ENCODE measurements around the gene MRAP2. TPM values are rescaled to one million over a fixed set of nuclear protein-coding genes. Genes with fewer than 3 reads are reported as not detected.
"Not testable (repeated sequence)": the region's sequence is repeated elsewhere in the genome, so short reads cannot be mapped to it uniquely, and the experiment has no call there.

The MRAP2 gene
- total and polyA plus RNA-seq, 7 experiments from 2014 or later: not detected

DNA sequence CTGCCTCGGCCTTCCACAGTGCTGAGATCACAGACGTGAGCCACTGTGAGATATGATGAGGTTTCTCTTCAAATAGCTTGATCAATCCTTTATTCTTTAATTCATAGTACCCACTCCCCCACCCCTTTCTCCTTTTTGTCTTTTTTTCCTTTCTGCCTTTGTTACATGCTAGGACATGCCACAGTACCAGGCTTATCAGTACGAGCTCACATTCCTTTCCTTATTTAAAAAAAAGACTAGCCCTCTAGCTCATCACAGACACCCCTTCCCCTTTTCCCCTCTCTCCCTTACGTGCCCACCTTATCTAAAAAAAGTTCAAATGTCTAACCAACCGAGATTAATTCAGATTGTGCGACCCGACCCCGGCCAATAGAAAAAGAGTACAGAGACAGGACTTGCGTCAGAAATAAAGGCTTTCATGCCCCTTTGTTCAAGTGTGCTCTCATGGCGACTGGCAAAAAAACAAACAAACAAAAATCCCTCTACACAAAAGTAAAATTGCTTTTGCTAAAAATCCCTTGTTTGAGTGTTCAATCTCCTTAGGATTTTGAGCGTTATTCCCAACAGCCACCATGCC lies 49.2 kb downstream of the MRAP2 start:
- Histone ChIP-seq H3K4me1 (ENCODE audit: control insufficient read depth in 2 of 2, insufficient read depth in 2 of 2, low read length in 2 of 2) (no peaks in the 10 kb centered on the region), H3K27ac (ENCODE audit: low read depth, low read length) (no peak overlapping the region), H3K4me3 (ENCODE audit: low read length) (no peak overlapping the region), H3K36me3 (ENCODE audit: control insufficient read depth in 2 of 3, insufficient read depth in 3 of 3, low read length in 3 of 3) (no peaks in the 10 kb centered on the region), H3K27me3 (ENCODE audit: control insufficient read depth in 2 of 2, insufficient read depth in 2 of 2, low read length in 2 of 2) (no peaks in the 10 kb centered on the region), H3K9me3 (ENCODE audit: control insufficient read depth in 2 of 3, low read length in 3 of 3) (no peaks in the 10 kb centered on the region)
- no peaks in the 10 kb centered on the region for H3K4me1 Mint-ChIP-seq
- no peak overlapping the region for H3K4me3 Mint-ChIP-seq
- H3K36me3 Mint-ChIP-seq: no peaks in the 10 kb centered on the region
- intact Hi-C loops (cut with micrococcal nuclease): no loop called here
- no peak for ATAC-seq
- ChIA-PET CTCF (no interaction called here), POLR2A (no interaction called here)
- H3K27ac Mint-ChIP-seq: no peak overlapping the region
- peaks cover 0 to 6% (median 0%) of the 10 kb centered on the region in 11 donors for H3K9me3 Mint-ChIP-seq
- peaks cover 3 to 29% (median 21%) of the 10 kb centered on the region in 5 donors for H3K27me3 Mint-ChIP-seq
- DNase-seq: no peak

DNA sequence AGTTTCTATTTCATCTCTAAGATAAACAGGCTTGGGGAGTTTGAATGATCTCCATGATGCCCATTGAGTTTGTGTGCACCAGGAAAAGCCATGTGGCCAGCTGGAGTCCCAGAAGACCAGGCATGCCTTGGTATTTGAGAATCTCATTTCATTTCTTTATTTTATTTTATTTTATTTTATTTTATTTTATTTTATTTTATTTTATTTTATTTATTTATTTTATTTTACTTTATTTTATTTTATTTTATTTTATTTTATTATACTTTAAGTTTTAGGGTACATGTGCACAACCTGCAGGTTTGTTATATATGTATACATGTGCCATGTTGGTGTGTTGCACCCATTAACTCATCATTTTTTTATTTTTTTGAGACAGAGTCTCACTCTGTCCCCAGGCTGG lies 51.1 kb downstream of the MRAP2 start:
- POLR2A ChIA-PET; H3K27ac Mint-ChIP-seq; CTCF ChIA-PET; H3K36me3 ChIP-seq (ENCODE audit: control insufficient read depth in 2 of 3, insufficient read depth in 3 of 3, low read length in 3 of 3); H3K9me3 ChIP-seq (ENCODE audit: control insufficient read depth in 2 of 3, low read length in 3 of 3); H3K27ac ChIP-seq (ENCODE audit: low read depth, low read length); intact Hi-C loops (cut with micrococcal nuclease); DNase-seq; H3K36me3 Mint-ChIP-seq; H3K4me3 ChIP-seq (ENCODE audit: low read length); H3K4me1 Mint-ChIP-seq; H3K27me3 ChIP-seq (ENCODE audit: control insufficient read depth in 2 of 2, insufficient read depth in 2 of 2, low read length in 2 of 2); H3K4me1 ChIP-seq (ENCODE audit: control insufficient read depth in 2 of 2, insufficient read depth in 2 of 2, low read length in 2 of 2); H3K9me3 Mint-ChIP-seq; ATAC-seq; H3K4me3 Mint-ChIP-seq: not testable (repeated sequence)
- peaks cover 2 to 20% (median 16%) of the 10 kb centered on the region in 5 donors for H3K27me3 Mint-ChIP-seq

DNA sequence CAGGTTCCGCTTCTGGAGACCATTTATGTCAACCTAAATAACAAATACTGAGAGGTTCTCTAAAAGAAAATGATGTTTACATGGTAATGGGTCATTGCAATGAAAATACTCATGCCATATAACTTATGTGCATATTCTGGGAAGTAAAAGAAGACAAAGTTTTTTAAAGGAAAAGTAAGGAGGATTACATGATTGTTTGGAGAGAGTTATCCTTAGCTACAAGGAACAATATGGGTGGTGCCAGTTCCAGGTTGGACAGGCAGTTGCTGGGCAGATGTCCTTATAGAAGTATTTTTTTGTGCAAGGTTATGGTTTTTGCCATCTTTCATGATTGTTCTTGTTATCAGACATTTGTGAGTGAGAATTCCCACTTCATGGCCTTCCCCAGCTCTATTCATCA lies 52.5 kb downstream of the MRAP2 start:
- ChIA-PET CTCF (no interaction called here), POLR2A (no interaction called here)
- Histone ChIP-seq H3K36me3 (ENCODE audit: control insufficient read depth in 2 of 3, insufficient read depth in 3 of 3, low read length in 3 of 3) (no peaks in the 10 kb centered on the region), H3K9me3 (ENCODE audit: control insufficient read depth in 2 of 3, low read length in 3 of 3) (no peaks in the 10 kb centered on the region), H3K4me3 (ENCODE audit: low read length) (no peak overlapping the region), H3K27ac (ENCODE audit: low read depth, low read length) (no peak overlapping the region), H3K27me3 (ENCODE audit: control insufficient read depth in 2 of 2, insufficient read depth in 2 of 2, low read length in 2 of 2) (no peaks in the 10 kb centered on the region), H3K4me1 (ENCODE audit: control insufficient read depth in 2 of 2, insufficient read depth in 2 of 2, low read length in 2 of 2) (no peaks in the 10 kb centered on the region)
- H3K27ac Mint-ChIP-seq: no peak overlapping the region
- H3K36me3 Mint-ChIP-seq: no peaks in the 10 kb centered on the region
- DNase-seq (no peak), ATAC-seq (no peak)
- H3K4me1 Mint-ChIP-seq: no peaks in the 10 kb centered on the region
- peaks cover 0 to 2% (median 0%) of the 10 kb centered on the region in 11 donors for H3K9me3 Mint-ChIP-seq
- H3K27me3 Mint-ChIP-seq: peaks cover 2 to 20% (median 15%) of the 10 kb centered on the region in 5 donors
- intact Hi-C loops (cut with micrococcal nuclease): no loop called here
- no peak overlapping the region for H3K4me3 Mint-ChIP-seq

DNA sequence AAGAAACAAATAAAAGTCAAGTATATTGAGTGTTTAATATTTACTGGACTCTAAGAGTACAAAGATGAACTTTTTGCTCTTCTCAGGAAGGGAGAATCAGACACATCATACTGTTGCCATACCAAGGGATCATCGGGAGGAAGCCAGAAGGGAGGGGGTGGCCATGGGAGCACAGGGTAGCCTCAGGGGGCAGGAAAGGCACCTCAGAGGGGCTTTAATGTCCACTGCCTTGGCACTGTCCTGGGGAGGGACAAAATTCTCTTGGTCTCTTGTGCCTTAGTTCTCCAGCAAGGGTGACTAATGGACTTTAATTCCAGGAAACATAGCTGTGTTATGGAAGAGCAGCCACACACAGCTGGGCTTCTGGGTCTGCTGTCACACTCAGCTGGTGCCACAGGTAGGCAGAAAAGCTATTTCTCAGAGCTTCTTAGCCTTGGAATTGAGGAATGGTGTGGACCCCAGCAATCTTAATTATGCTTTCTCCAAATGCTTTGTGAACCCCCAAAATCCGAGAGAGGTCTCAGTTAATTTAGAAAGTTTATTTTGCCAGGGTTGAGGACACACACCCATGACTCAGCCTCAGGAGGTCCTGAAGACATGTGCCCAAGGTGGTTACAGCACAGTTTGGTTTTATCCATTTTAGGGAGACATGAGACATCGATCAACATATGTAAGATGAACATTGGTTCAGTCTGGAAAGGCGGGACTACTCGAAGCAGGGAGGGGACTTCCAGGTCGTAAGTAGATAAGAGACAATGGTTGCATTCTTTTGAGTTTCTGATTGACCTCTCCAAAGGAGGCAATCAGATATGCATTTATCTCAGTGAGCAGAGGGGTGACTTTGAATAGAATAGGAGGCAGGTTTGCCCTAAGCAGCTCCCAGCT lies 53.2 kb downstream of the MRAP2 start:
- ChIA-PET CTCF (no interaction called here), POLR2A (no interaction called here)
- H3K36me3 ChIP-seq (ENCODE audit: control insufficient read depth in 2 of 3, insufficient read depth in 3 of 3, low read length in 3 of 3): no peaks in the 10 kb centered on the region
- intact Hi-C loops (cut with micrococcal nuclease): no loop called here
- H3K9me3 Mint-ChIP-seq: peaks cover 0 to 2% (median 0%) of the 10 kb centered on the region in 11 donors
- H3K4me1 Mint-ChIP-seq: no peaks in the 10 kb centered on the region
- H3K27ac Mint-ChIP-seq: no peak overlapping the region
- DNase-seq (no peak), ATAC-seq (no peak)
- H3K4me3 ChIP-seq (ENCODE audit: low read length): no peak overlapping the region
- H3K36me3 Mint-ChIP-seq: no peaks in the 10 kb centered on the region
- no peak overlapping the region for H3K4me3 Mint-ChIP-seq
- no peaks in the 10 kb centered on the region for H3K9me3 ChIP-seq (ENCODE audit: control insufficient read depth in 2 of 3, low read length in 3 of 3)
- no peaks in the 10 kb centered on the region for H3K27me3 ChIP-seq (ENCODE audit: control insufficient read depth in 2 of 2, insufficient read depth in 2 of 2, low read length in 2 of 2)
- peaks cover 2 to 17% (median 12%) of the 10 kb centered on the region in 5 donors for H3K27me3 Mint-ChIP-seq
- H3K27ac ChIP-seq (ENCODE audit: low read depth, low read length): no peak overlapping the region
- H3K4me1 ChIP-seq (ENCODE audit: control insufficient read depth in 2 of 2, insufficient read depth in 2 of 2, low read length in 2 of 2): no peaks in the 10 kb centered on the region

DNA sequence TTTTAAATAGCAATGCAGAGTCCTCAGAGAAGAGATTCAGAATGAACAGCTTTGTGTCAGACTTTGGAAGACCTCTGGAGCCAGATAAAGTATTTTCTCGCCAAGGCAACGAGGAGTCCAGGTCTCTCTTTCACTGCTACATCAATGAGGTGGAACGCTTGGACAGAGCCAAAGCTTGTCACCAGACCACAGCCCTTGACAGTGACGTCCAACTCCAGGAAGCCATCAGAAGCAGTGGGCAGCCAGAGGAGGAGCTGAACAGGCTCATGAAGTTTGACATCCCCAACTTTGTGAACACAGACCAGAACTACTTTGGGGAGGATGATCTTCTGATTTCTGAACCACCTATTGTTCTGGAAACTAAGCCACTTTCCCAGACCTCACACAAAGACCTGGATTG lies 55.5 kb downstream of the MRAP2 start:
- Mint-ChIP-seq H3K27me3 (peaks cover 0 to 21% (median 4%) of the 10 kb centered on the region in 5 donors), H3K4me1 (peaks cover 0 to 2% (median 0%) of the 10 kb centered on the region in 7 donors), H3K36me3 (no peaks in the 10 kb centered on the region), H3K4me3 (no peak overlapping the region), H3K9me3 (peaks cover 0 to 3% (median 0%) of the 10 kb centered on the region in 11 donors), H3K27ac (no peak overlapping the region)
- Histone ChIP-seq H3K9me3 (ENCODE audit: control insufficient read depth in 2 of 3, low read length in 3 of 3) (no peaks in the 10 kb centered on the region), H3K4me1 (ENCODE audit: control insufficient read depth in 2 of 2, insufficient read depth in 2 of 2, low read length in 2 of 2) (no peaks in the 10 kb centered on the region), H3K27me3 (ENCODE audit: control insufficient read depth in 2 of 2, insufficient read depth in 2 of 2, low read length in 2 of 2) (no peaks in the 10 kb centered on the region), H3K4me3 (ENCODE audit: low read length) (no peak overlapping the region), H3K27ac (ENCODE audit: low read depth, low read length) (no peak overlapping the region), H3K36me3 (ENCODE audit: control insufficient read depth in 2 of 3, insufficient read depth in 3 of 3, low read length in 3 of 3) (no peaks in the 10 kb centered on the region)
- ATAC-seq (no peak), DNase-seq (no peak)
- ChIA-PET POLR2A (no interaction called here), CTCF (no interaction called here)
- intact Hi-C loops (cut with micrococcal nuclease): no loop called here

DNA sequence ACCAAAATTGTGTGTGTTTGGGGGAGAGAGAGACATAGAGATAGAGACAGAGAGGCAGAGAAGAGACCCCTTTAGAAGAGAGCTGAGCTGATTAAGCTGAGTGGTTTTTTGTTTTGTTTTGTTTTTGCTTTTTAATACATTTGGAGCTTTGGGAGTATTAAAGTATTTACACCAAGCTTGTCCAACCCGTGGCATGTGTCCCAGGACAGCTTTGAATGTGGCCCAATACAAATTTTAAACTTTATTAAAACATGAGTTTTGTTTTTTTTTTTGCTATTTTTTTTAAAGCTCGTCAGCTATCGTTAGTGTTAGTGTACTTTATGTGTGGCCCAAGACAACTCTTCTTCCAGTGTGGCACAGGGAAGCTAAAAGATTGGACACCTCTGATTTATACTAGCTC lies 56.0 kb downstream of the MRAP2 start:
- Histone ChIP-seq H3K4me3 (ENCODE audit: low read length) (no peak overlapping the region), H3K9me3 (ENCODE audit: control insufficient read depth in 2 of 3, low read length in 3 of 3) (no peaks in the 10 kb centered on the region), H3K36me3 (ENCODE audit: control insufficient read depth in 2 of 3, insufficient read depth in 3 of 3, low read length in 3 of 3) (no peaks in the 10 kb centered on the region), H3K27me3 (ENCODE audit: control insufficient read depth in 2 of 2, insufficient read depth in 2 of 2, low read length in 2 of 2) (no peaks in the 10 kb centered on the region), H3K27ac (ENCODE audit: low read depth, low read length) (no peak overlapping the region), H3K4me1 (ENCODE audit: control insufficient read depth in 2 of 2, insufficient read depth in 2 of 2, low read length in 2 of 2) (no peaks in the 10 kb centered on the region)
- Mint-ChIP-seq H3K36me3 (no peaks in the 10 kb centered on the region), H3K4me3 (no peak overlapping the region), H3K27me3 (peaks cover 0 to 25% (median 4%) of the 10 kb centered on the region in 5 donors), H3K27ac (no peak overlapping the region), H3K4me1 (peaks cover 0 to 2% (median 0%) of the 10 kb centered on the region in 7 donors), H3K9me3 (peaks cover 0 to 3% (median 0%) of the 10 kb centered on the region in 11 donors)
- ChIA-PET CTCF (no interaction called here), POLR2A (no interaction called here)
- DNase-seq: no peak
- intact Hi-C loops (cut with micrococcal nuclease): no loop called here
- ATAC-seq: no peak
